HUES6 (cell line): ENCODE results near the gene PDSS2.

ENCODE experiments used
- H3K27ac ChIP-seq: 2 replicates; pipeline ENCODE4 v1.7.0; 2013; ENCODE audit warnings: low read depth, mild to moderate bottlenecking, low read length, inconsistent platforms
- H3K27me3 ChIP-seq: 2 replicates; pipeline ENCODE4 v1.6.1; 2013; ENCODE audit warnings: low read length; ENCODE audit not compliant: control insufficient read depth, insufficient read depth
- H3K36me3 ChIP-seq: 2 replicates; pipeline ENCODE4 v1.6.1; 2013; ENCODE audit warnings: low read length; ENCODE audit not compliant: control insufficient read depth, insufficient read depth
- H3K4me1 ChIP-seq: 2 replicates; pipeline ENCODE4 v1.6.1; 2013; ENCODE audit warnings: low read length; ENCODE audit not compliant: control insufficient read depth, insufficient read depth
- H3K4me3 ChIP-seq: 2 replicates; pipeline ENCODE4 v1.5.1; 2013; ENCODE audit warnings: low read depth, low read length
- H3K9ac ChIP-seq: one replicate; pipeline ENCODE4 v1.6.1; 2013; ENCODE audit warnings: mild to moderate bottlenecking, low read length
- H3K9me3 ChIP-seq: 2 replicates; pipeline ENCODE4 v1.6.1; 2013; ENCODE audit warnings: low read depth, low read length; ENCODE audit not compliant: control insufficient read depth, insufficient read depth

Gene PDSS2

GRCh38 chr6:107216197-107216933, 243.0 kb downstream of the PDSS2 start:
- H3K4me1 ChIP-seq: peaks cover 6% of the 10 kb centered on the region; the same call in 1 of the 2 replicates
- H3K36me3 ChIP-seq: no peaks in the 10 kb centered on the region
- no peak overlapping the region for H3K9ac ChIP-seq
- no peak overlapping the region for H3K27ac ChIP-seq
- H3K27me3 ChIP-seq: no peaks in the 10 kb centered on the region
- H3K4me3 ChIP-seq: no peak overlapping the region
- no peaks in the 10 kb centered on the region for H3K9me3 ChIP-seq

DNA sequence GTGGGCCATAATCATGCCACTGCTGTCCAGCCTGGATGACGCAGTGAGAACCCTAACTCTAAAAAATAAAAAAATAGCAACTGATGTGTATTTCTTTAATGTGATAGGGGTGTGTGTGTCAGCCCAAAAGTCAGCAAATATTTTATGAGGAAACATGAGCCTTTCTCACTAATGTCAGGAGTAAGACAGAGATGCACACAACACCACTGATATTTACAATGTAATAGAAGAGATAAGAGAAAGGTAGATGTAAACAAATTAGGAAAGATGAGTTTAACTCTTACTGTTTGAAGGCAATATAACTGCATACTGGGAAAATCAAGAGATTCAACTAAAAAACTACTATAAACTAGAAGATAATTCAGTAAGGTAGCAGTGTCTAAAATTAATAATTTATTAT, 244.0 kb downstream of the PDSS2 start:
- H3K4me3 ChIP-seq: no peak overlapping the region
- H3K27me3 ChIP-seq: no peaks in the 10 kb centered on the region
- no peaks in the 10 kb centered on the region for H3K9me3 ChIP-seq
- H3K36me3 ChIP-seq: no peaks in the 10 kb centered on the region
- H3K4me1 ChIP-seq: peaks cover 9% of the 10 kb centered on the region
- no peak overlapping the region for H3K9ac ChIP-seq
- no peak overlapping the region for H3K27ac ChIP-seq

GRCh38 chr6:107214655-107215054, 244.7 kb downstream of the PDSS2 start:
- Histone ChIP-seq H3K4me3 (no peak overlapping the region), H3K27ac (no peak overlapping the region), H3K27me3 (no peaks in the 10 kb centered on the region), H3K36me3 (no peaks in the 10 kb centered on the region), H3K9ac (no peak overlapping the region), H3K9me3 (no peaks in the 10 kb centered on the region), H3K4me1 (peaks cover 16% of the 10 kb centered on the region)

GRCh38 chr6:107209406-107210305, 249.7 kb downstream of the PDSS2 start:
- Histone ChIP-seq H3K9me3 (0 out of 2 replicates have a peak, but pooled peaks cover under 1% of the 10 kb centered on the region), H3K9ac (no peak overlapping the region), H3K4me1 (peaks cover 18% of the 10 kb centered on the region), H3K36me3 (no peaks in the 10 kb centered on the region), H3K27ac (no peak overlapping the region), H3K4me3 (no peak overlapping the region), H3K27me3 (no peaks in the 10 kb centered on the region)

- peaks cover 18% of the 10 kb centered on the region for H3K4me1 ChIP-seq
- no peak overlapping the region for H3K9ac ChIP-seq
- H3K4me3 ChIP-seq: no peak overlapping the region
- no peaks in the 10 kb centered on the region; the same call in 1 of the 2 replicates for H3K36me3 ChIP-seq
- H3K27ac ChIP-seq: no peak overlapping the region
- no peaks in the 10 kb centered on the region for H3K27me3 ChIP-seq
- H3K9me3 ChIP-seq: peaks cover 7% of the 10 kb centered on the region; the same call in 1 of the 2 replicates
Observed at GRCh38 chr6:107207251-107207873, 252.0 kb downstream of the PDSS2 start.

GRCh38 chr6:107205058-107205998, 254.0 kb downstream of the PDSS2 start:
- Histone ChIP-seq H3K27me3 (no peaks in the 10 kb centered on the region), H3K27ac (no peak overlapping the region), H3K36me3 (no peaks in the 10 kb centered on the region; the same call in 1 of the 2 replicates), H3K4me1 (peaks cover 9% of the 10 kb centered on the region), H3K9ac (no peak overlapping the region), H3K4me3 (no peak overlapping the region), H3K9me3 (peaks cover 7% of the 10 kb centered on the region; the same call in 1 of the 2 replicates)

GRCh38 chr6:107202876-107203468, 256.4 kb downstream of the PDSS2 start:
- Histone ChIP-seq H3K27me3 (no peaks in the 10 kb centered on the region), H3K27ac (no peak overlapping the region), H3K36me3 (no peaks in the 10 kb centered on the region; the same call in 1 of the 2 replicates), H3K4me3 (no peak overlapping the region), H3K4me1 (no peaks in the 10 kb centered on the region), H3K9me3 (peaks cover 7% of the 10 kb centered on the region; the same call in 1 of the 2 replicates), H3K9ac (no peak overlapping the region)

DNA sequence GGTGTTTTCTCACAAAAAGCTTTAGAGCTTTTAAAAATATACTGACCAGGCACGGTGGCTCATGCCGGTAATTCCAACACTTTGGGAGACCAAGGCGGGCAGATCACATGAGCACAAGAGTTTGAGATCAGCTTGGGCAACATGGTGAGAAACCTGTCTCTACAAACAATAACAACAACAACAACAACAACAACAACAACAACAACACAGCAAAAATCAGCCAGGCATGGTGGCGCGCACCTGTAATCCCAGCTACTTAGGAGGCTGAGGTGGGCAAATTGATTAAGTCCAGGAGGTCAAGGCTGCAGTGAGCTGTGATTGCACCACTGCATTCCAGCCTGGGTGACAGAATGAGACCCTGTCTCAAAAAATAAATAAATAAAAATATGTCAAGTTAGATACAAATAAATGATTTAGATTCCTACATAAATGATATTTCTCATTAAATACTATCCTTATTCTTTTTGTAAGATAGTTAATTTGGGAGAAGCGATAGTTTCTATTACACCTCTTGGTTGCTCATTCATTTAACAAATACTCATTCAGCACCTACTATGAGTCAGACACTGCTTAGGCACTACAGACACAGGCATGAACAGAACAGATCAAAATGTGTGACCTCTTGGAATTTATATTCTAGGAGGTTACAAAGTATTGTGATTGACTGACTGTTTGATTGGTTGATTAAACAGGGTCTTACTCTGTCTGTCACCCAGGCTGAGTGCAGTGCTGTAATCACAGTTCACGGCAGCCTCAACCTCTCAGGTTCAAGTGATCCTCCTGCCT, 260.5 kb downstream of the PDSS2 start:
- Histone ChIP-seq H3K27me3 (no peaks in the 10 kb centered on the region), H3K4me1 (no peaks in the 10 kb centered on the region), H3K27ac (no peak overlapping the region), H3K4me3 (no peak overlapping the region), H3K9ac (no peak overlapping the region), H3K36me3 (no peaks in the 10 kb centered on the region), H3K9me3 (no peaks in the 10 kb centered on the region)

DNA sequence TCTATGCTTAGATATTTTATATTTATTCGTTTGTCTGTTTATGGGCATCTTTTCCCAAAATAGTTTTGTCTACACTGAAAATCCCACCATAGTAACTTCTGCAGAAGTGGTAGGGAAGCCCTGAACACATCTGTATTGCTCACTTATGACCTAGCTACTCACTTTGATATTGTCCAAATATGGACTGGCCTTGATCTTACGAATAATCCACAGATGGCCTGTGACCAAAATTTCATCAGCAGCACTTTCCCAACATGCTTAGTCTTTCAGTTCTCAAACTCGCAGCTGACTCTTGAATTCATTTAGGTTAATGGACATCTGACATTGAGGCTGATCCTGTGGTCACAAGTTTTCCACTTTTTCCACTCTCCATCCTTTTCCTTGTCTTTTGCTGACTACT, 263.2 kb downstream of the PDSS2 start:
- H3K27me3 ChIP-seq: no peaks in the 10 kb centered on the region
- H3K36me3 ChIP-seq: no peaks in the 10 kb centered on the region
- no peaks in the 10 kb centered on the region for H3K9me3 ChIP-seq
- no peaks in the 10 kb centered on the region for H3K4me1 ChIP-seq
- no peak overlapping the region for H3K4me3 ChIP-seq
- H3K9ac ChIP-seq: no peak overlapping the region
- H3K27ac ChIP-seq: no peak overlapping the region
